Activated naive CD4-positive, alpha-beta T cell treated with anti-CD3 and anti-CD28 coated beads for 36 hours (primary cell): Measurements from ENCODE around the gene FAM177A1. TPM values are rescaled to one million over a fixed set of nuclear protein-coding genes. Genes with fewer than 3 reads are reported as not detected.
A peak's percentile ranks its signal among the peaks of the same experiment; 100 is the strongest.
"Not testable (repeated sequence)": the region's sequence is repeated elsewhere in the genome, so short reads cannot be mapped to it uniquely, and the experiment has no call there.

Source experiments
- CTCF ChIA-PET: fragments of 350-600 bp; sonication (Branson Sonifier 250); formaldehyde crosslinking; loops from one replicate; lab custom pipeline; 2021; ENCODE audit warnings: antibody characterized with exemption; lab: Charles Lee
- DNase-seq: peaks from one replicate; pipeline ENCODE4 v3.0.0-alpha.2; 2020
- H3K27ac Mint-ChIP-seq: one replicate; pipeline ENCODE4 v1.8.0; 2021; ENCODE audit warnings: mild to moderate bottlenecking, mixed read lengths
- H3K27me3 Mint-ChIP-seq: one replicate; pipeline ENCODE4 v1.8.0; 2021; ENCODE audit warnings: low read depth, mixed read lengths
- H3K36me3 Mint-ChIP-seq: one replicate; pipeline ENCODE4 v1.8.0; 2021; ENCODE audit warnings: low read depth, mixed read lengths
- H3K4me1 Mint-ChIP-seq: one replicate; pipeline ENCODE4 v1.8.0; 2021; ENCODE audit warnings: low read depth, mixed read lengths
- H3K4me3 Mint-ChIP-seq: one replicate; pipeline ENCODE4 v1.8.0; 2021; ENCODE audit warnings: mild to moderate bottlenecking, moderate library complexity, mixed read lengths
- H3K9me3 Mint-ChIP-seq: one replicate; pipeline ENCODE4 v1.8.0; 2021; ENCODE audit warnings: mixed read lengths
- intact Hi-C: fragments of 100-400 bp; cut with micrococcal nuclease; formaldehyde crosslinking; loops from one replicate; pipeline ENCODE4 v1.15.1; 2023
- total RNA-seq, 2 experiments: library from RNA; stranded (reverse); gene quantifications; one replicate each; pipeline ENCODE4 v1.2.3, GENCODE V29; 2021

The FAM177A1 gene
- 10 to 100 TPM; 55.0 to 58.5 TPM for total RNA-seq

DNA sequence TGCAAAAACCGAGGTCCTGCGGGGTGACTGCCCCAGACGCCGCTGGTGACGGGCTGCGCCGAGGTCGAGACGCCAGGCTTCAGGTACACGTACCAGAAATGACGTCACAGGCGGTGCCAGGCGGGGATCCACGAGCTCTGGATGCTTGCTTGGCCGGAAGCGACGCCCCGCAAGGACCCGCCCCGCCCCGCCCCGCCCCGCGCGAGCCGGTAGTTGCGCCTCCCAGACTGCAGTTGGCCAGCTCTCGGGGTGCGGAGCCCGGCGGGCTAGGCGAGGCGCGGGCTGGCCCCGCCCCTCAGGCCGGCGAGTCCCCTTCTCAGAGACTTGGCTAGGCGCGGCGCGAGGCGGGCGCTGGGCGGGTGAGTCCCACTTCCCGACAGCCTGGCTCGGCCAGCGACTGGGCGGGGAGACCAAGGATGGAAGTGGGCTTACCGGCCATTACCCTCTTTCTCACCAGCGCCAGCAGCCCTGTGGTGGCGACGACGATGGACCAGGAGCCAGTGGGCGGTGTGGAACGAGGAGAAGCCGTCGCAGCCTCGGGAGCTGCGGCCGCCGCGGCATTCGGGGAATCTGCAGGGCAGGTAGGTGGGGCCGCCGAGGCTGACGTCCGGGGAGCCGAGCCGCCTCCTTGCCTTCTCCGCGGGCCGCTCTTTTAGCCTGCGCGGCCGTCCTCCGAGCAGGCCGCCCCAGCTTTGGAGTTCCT is at the start of gene FAM177A1:
TSS of gene FAM177A1 (plus strand) at position 225 of the 703 bp plus-strand sequence. CDS start at position 417, 192 bp downstream.
- Mint-ChIP-seq H3K4me1 (peaks cover 25% of the 10 kb centered on the region), H3K36me3 (peaks cover 7% of the 10 kb centered on the region), H3K27ac (peak within 1 kb of the TSS; percentile 98), H3K9me3 (no peaks in the 10 kb centered on the region), H3K27me3 (no peaks in the 10 kb centered on the region), H3K4me3 (peak within 1 kb of the TSS; percentile 89)
- DNase-seq = peak; percentile 99
- intact Hi-C loops = loop anchor here (1.0 to 10.0 kb wide), 18 partner anchors 64 to 1269 kb away; partner anchors contain the start of genes BRMS1L, EAPP, NFKBIA and PRORP
- CTCF ChIA-PET = interaction anchor here (0.6 to 1.1 kb wide), 7 partner anchors 8 to 367 kb away, joined by 3 to 5 read pairs (median 4); no protein-coding TSS in a partner anchor

GRCh38 chr14:34997762-34998161 is 48.3 kb upstream of the FAM177A1 start:
- H3K27ac Mint-ChIP-seq = no peak overlapping the region
- H3K4me3 Mint-ChIP-seq = no peak overlapping the region
- H3K27me3 Mint-ChIP-seq = no peaks in the 10 kb centered on the region
- no peak for DNase-seq
- H3K4me1 Mint-ChIP-seq = peaks cover 15% of the 10 kb centered on the region
- intact Hi-C loops = no loop called here
- no peaks in the 10 kb centered on the region for H3K9me3 Mint-ChIP-seq
- CTCF ChIA-PET = no interaction called here
- H3K36me3 Mint-ChIP-seq = peaks cover 12% of the 10 kb centered on the region

GRCh38 chr14:34999500-34999899 is 46.6 kb upstream of the FAM177A1 start:
- Mint-ChIP-seq H3K4me1 (peaks cover 6% of the 10 kb centered on the region), H3K36me3 (peaks cover 12% of the 10 kb centered on the region), H3K27ac (no peak overlapping the region), H3K4me3 (no peak overlapping the region), H3K9me3 (no peaks in the 10 kb centered on the region), H3K27me3 (no peaks in the 10 kb centered on the region)
- intact Hi-C loops = no loop called here
- no peak for DNase-seq
- CTCF ChIA-PET = no interaction called here

- CTCF ChIA-PET = interaction anchor here (0.6 kb wide), 2 partner anchors 12 to 272 kb away, joined by 3 to 5 read pairs; no protein-coding TSS in a partner anchor
- no peaks in the 10 kb centered on the region for H3K27me3 Mint-ChIP-seq
- H3K27ac Mint-ChIP-seq = no peak overlapping the region
- no peaks in the 10 kb centered on the region for H3K4me1 Mint-ChIP-seq
- H3K9me3 Mint-ChIP-seq = no peaks in the 10 kb centered on the region
- intact Hi-C loops = no loop called here
- no peak overlapping the region for H3K4me3 Mint-ChIP-seq
- DNase-seq = no peak
- H3K36me3 Mint-ChIP-seq = peaks cover 13% of the 10 kb centered on the region
Measured at GRCh38 chr14:35001621-35002020, 44.5 kb upstream of the FAM177A1 start.

- Mint-ChIP-seq H3K4me3 (no peak overlapping the region), H3K36me3 (peaks cover 16% of the 10 kb centered on the region), H3K27me3 (no peaks in the 10 kb centered on the region), H3K9me3 (no peaks in the 10 kb centered on the region), H3K27ac (no peak overlapping the region), H3K4me1 (no peaks in the 10 kb centered on the region)
- intact Hi-C loops = no loop called here
- CTCF ChIA-PET = interaction anchor here (0.6 kb wide), 1 partner anchor 390 kb away, joined by 4 read pairs; no protein-coding TSS in a partner anchor
- no peak for DNase-seq
Measured at GRCh38 chr14:35004839-35005238, 41.2 kb upstream of the FAM177A1 start.

- intact Hi-C loops = no loop called here
- no peaks in the 10 kb centered on the region for H3K4me1 Mint-ChIP-seq
- DNase-seq = no peak
- no peaks in the 10 kb centered on the region for H3K27me3 Mint-ChIP-seq
- H3K4me3 Mint-ChIP-seq = no peak overlapping the region
- H3K27ac Mint-ChIP-seq = no peak overlapping the region
- no peaks in the 10 kb centered on the region for H3K9me3 Mint-ChIP-seq
- peaks cover 32% of the 10 kb centered on the region for H3K36me3 Mint-ChIP-seq
- CTCF ChIA-PET = interaction anchor here (0.5 to 1.0 kb wide), 2 partner anchors 150 to 173 kb away, joined by 4 read pairs; no protein-coding TSS in a partner anchor
Measured at GRCh38 chr14:35016568-35016967, 29.5 kb upstream of the FAM177A1 start.

- CTCF ChIA-PET = interaction anchor here (0.6 kb wide), 1 partner anchor 673 kb away, joined by 3 read pairs; no protein-coding TSS in a partner anchor
- no peak for DNase-seq
- Mint-ChIP-seq H3K9me3 (no peaks in the 10 kb centered on the region), H3K36me3 (peaks cover 32% of the 10 kb centered on the region), H3K27ac (no peak overlapping the region), H3K4me1 (no peaks in the 10 kb centered on the region), H3K4me3 (no peak overlapping the region), H3K27me3 (no peaks in the 10 kb centered on the region)
- intact Hi-C loops = no loop called here
Measured at GRCh38 chr14:35020713-35021112, 25.4 kb upstream of the FAM177A1 start.

- Mint-ChIP-seq H3K27ac (no peak overlapping the region), H3K27me3 (no peaks in the 10 kb centered on the region), H3K9me3 (peaks cover 2% of the 10 kb centered on the region), H3K4me1 (no peaks in the 10 kb centered on the region), H3K4me3 (no peak overlapping the region), H3K36me3 (peaks cover 36% of the 10 kb centered on the region)
- intact Hi-C loops = no loop called here
- DNase-seq = no peak
- CTCF ChIA-PET = no interaction called here
Measured at GRCh38 chr14:35028435-35028834, 17.6 kb upstream of the FAM177A1 start.

GRCh38 chr14:35032562-35032961 is 13.5 kb upstream of the FAM177A1 start:
- peaks cover 22% of the 10 kb centered on the region for H3K9me3 Mint-ChIP-seq
- no peaks in the 10 kb centered on the region for H3K27me3 Mint-ChIP-seq
- intact Hi-C loops = no loop called here
- no peaks in the 10 kb centered on the region for H3K4me1 Mint-ChIP-seq
- H3K27ac Mint-ChIP-seq = no peak overlapping the region
- H3K4me3 Mint-ChIP-seq = no peak overlapping the region
- no peak for DNase-seq
- peaks cover 46% of the 10 kb centered on the region for H3K36me3 Mint-ChIP-seq
- CTCF ChIA-PET = interaction anchor here (0.7 kb wide), 1 partner anchor 39 kb away, joined by 3 read pairs; no protein-coding TSS in a partner anchor

DNA sequence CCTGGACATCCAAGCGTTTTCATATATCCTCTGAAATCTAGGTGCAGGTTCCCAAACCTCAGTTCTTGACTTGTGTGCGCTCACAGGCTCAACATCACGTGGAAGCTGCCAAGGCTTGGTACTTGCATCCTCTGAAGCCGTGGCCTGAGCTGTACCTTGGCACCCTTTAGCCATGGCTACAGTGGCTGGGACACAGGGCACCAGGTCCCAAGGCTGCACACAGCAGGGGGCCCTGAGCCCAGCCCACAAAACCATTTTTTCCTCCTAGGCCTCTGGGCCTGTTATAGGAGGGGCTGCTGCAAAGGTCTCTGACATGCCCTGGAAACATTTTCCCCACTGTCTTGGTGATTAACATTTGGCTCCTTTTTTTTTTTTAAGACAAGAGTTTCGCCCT is 11.6 kb upstream of the FAM177A1 start:
- H3K27ac Mint-ChIP-seq = no peak overlapping the region
- no peak overlapping the region for H3K4me3 Mint-ChIP-seq
- H3K9me3 Mint-ChIP-seq = peaks cover 22% of the 10 kb centered on the region
- CTCF ChIA-PET = no interaction called here
- H3K4me1 Mint-ChIP-seq = no peaks in the 10 kb centered on the region
- peaks cover 38% of the 10 kb centered on the region for H3K36me3 Mint-ChIP-seq
- H3K27me3 Mint-ChIP-seq = no peaks in the 10 kb centered on the region
- DNase-seq = no peak
- intact Hi-C loops = no loop called here

- Mint-ChIP-seq H3K9me3 (peaks cover 22% of the 10 kb centered on the region), H3K36me3 (peaks cover 37% of the 10 kb centered on the region), H3K27ac (peak overlapping the region; percentile 26)
- intact Hi-C loops, H3K27me3 Mint-ChIP-seq, DNase-seq, H3K4me3 Mint-ChIP-seq, CTCF ChIA-PET, H3K4me1 Mint-ChIP-seq: not testable (repeated sequence)
Measured at GRCh38 chr14:35034944-35035554, 11.0 kb upstream of the FAM177A1 start.

GRCh38 chr14:35038312-35038711 is 7.8 kb upstream of the FAM177A1 start:
- Mint-ChIP-seq H3K9me3 (peaks cover 21% of the 10 kb centered on the region), H3K36me3 (peaks cover 22% of the 10 kb centered on the region)
- H3K27me3 Mint-ChIP-seq, H3K27ac Mint-ChIP-seq, H3K4me1 Mint-ChIP-seq, H3K4me3 Mint-ChIP-seq, intact Hi-C loops, CTCF ChIA-PET, DNase-seq: not testable (repeated sequence)
